GM10847 (cell line): Measurements from ENCODE around the gene P2RY13.

ENCODE experiments used
- POLR2A ChIP-seq: IDR thresholded peaks from 2 replicates; pipeline ENCODE4 v1.6.1; 2011; ENCODE audit not compliant: insufficient read length; ENCODE audit errors: extremely low read depth

P2RY13 gene

DNA sequence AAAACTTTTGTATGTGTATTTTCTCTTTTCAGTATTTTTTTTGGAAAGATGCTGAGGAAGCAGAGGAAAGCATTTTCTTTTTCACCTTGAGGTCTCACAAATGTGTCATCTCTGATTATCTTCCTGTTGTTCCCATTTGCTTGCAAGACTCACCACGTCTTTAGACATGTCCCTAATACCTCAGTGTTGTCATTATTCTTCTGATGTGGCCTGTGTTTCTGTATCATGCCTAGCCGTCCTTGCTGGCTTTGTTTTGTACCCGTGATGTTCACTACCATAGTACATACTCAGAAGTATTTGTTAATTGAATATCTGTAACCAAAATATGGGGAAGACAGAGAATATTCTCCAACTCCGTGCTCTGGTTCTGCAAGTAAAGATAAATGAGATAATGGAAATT, 46.0 kb downstream of the P2RY13 start:
- no peak for TF ChIP-seq POLR2A

DNA sequence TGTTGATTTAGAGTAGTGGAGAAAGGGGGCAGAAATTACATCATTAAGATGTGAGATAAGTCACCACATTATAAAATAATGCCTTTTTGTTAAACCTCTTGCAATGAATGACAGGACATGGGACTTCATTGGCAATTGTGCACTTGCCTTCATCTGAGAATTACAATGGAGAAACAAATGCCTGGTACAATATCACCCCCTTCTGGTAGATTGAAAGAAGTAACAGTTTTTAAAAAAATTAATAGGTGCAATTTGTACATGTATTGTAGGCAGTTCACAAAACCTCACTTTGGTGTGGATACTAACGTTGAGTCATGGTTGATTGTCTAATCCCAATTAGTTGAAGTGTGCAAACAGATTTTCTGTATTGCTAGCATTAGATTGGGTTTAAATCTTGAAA, 46.4 kb downstream of the P2RY13 start:
- no peak for TF ChIP-seq POLR2A

DNA sequence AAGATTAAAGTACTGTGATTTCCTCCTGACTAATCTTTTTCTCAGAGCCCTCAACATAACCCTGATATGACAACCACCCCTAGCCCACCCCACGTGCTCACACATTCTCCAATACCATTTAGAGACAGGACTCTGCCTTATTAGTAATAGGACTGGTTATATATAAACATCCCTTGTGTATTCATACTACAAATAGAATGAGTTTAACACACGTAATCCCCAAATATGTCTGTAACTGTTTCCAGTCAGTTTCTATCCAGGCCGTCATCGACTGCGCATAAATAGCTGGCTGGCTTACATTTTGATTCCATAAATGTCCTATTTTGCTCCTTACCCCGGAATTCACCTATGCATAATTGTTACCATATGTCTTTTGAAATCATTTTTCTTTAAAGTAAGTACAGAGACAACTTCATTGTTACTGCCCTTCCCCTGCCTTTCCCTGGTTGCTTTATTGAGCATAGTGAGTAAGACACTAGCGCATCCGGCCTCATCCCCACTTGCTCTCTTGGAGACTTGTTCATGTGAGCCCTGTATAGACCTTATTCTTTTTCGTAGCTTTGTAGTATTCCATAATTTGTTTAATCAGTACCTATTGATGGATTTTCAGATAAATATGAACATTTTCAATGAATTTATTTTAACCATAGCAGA, 47.6 kb downstream of the P2RY13 start:
- no peak for TF ChIP-seq POLR2A

DNA sequence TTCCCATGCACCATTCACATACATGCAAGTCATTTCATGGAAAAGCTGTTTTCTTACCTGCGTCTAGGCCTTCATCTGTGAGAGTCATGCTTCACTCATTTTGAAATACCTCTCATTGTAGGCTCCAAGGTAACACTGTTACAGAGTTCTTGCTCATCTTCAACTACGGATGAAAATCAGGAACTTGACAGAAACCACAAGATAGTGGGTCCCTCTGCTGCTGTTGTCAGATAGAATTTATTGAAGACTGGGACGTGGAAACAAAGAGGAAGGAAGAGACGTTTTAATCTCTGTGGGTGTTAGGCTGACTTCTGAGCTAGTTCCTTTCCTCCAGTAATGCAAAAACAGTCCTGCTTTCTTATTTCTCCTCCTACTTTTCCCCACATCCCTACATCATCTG, 51.1 kb downstream of the P2RY13 start, which contains the start of gene P2RY14:
Gene P2RY14 (minus strand): TSS at position 313 of the 400 bp plus-strand sequence. CDS start 64,226 bp downstream, outside the sequence.
- no peak for TF ChIP-seq POLR2A

DNA sequence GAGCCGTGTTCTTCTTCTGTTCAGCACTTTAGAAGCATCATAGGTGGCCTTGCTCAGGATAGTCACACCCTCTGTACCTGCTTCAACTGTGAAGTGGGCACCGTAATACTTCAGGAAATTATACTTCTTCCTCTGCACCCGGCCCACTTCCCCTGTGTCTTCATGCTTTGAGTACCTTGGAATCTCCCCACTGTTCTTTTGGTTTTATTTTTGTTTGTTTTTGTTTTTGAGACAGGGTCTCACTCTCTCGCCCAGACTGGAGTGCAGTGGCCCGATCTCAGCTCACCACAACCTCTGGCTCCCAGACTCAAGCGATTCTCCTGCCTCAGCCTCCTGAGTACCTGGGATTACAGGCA, 52.7 kb downstream of the P2RY13 start:
- TF ChIP-seq POLR2A = no peak
